Stimulated activated naive CD4-positive, alpha-beta T cell treated with Interleukin-2 at 50 U/mL for 16 hours (primary cell): ENCODE data around the gene CCL7.

Source experiments
- DNase-seq: peaks from one replicate; lab custom pipeline; 2025; lab: John Stamatoyannopoulos, UW

Gene CCL7

GRCh38 chr17:34246881-34247280 lies 23.1 kb upstream of the CCL7 start:
- no peak for DNase-seq

GRCh38 chr17:34248511-34249024 lies 21.5 kb upstream of the CCL7 start:
- DNase-seq, result no peak

GRCh38 chr17:34249061-34249460 lies 21.0 kb upstream of the CCL7 start:
- no peak for DNase-seq

- no peak for DNase-seq
These were observed 20.5 kb upstream of the CCL7 start for GRCh38 chr17:34249478-34249877.

GRCh38 chr17:34251186-34251585 lies 18.8 kb upstream of the CCL7 start:
- DNase-seq, result no peak

GRCh38 chr17:34252095-34252443 lies 18.0 kb upstream of the CCL7 start:
- no peak for DNase-seq

GRCh38 chr17:34252444-34253138 lies 17.4 kb upstream of the CCL7 start:
- DNase-seq, result no peak

GRCh38 chr17:34253139-34253525 lies 16.9 kb upstream of the CCL7 start:
- DNase-seq, result no peak

GRCh38 chr17:34254146-34254545 lies 15.9 kb upstream of the CCL7 start:
- no peak for DNase-seq

- DNase-seq, result no peak
These were observed 15.2 kb upstream of the CCL7 start, which contains the start of gene CCL2 for GRCh38 chr17:34254651-34255380. TSS of gene CCL2 (plus strand) at chr17:34255285. CDS start at chr17:34255350, 65 bp downstream.

GRCh38 chr17:34255381-34255732 lies 14.7 kb upstream of the CCL7 start:
- no peak for DNase-seq

- no peak for DNase-seq
These were observed 14.2 kb upstream of the CCL7 start for GRCh38 chr17:34255841-34256240.

GRCh38 chr17:34257299-34257985 lies 12.6 kb upstream of the CCL7 start:
- DNase-seq, result no peak

GRCh38 chr17:34257986-34258326 lies 12.1 kb upstream of the CCL7 start:
- no peak for DNase-seq

GRCh38 chr17:34259146-34259545 lies 10.9 kb upstream of the CCL7 start:
- DNase-seq, result no peak

- DNase-seq, result no peak
These were observed 9.2 kb upstream of the CCL7 start for GRCh38 chr17:34260861-34261260.

- no peak for DNase-seq
These were observed 8.3 kb upstream of the CCL7 start for GRCh38 chr17:34261568-34262337.

- no peak for DNase-seq
These were observed 4.3 kb upstream of the CCL7 start for GRCh38 chr17:34265711-34266110.

GRCh38 chr17:34275881-34276280 lies 5.9 kb downstream of the CCL7 start:
- DNase-seq, result no peak

- DNase-seq, result no peak
These were observed 6.8 kb downstream of the CCL7 start for GRCh38 chr17:34276826-34277225.

GRCh38 chr17:34283571-34283970 lies 13.6 kb downstream of the CCL7 start:
- no peak for DNase-seq

- no peak for DNase-seq
These were observed 15.3 kb downstream of the CCL7 start, which contains the start of gene CCL11 for GRCh38 chr17:34285286-34285792. TSS of gene CCL11 (plus strand) at chr17:34285742. CDS start at chr17:34285809, 67 bp downstream.
